ENCODE measurements around the gene DERL3. TPM values are rescaled to one million over a fixed set of nuclear protein-coding genes. Genes with fewer than 3 reads are reported as not detected.
A peak's percentile ranks its signal among the peaks of the same experiment; 100 is the strongest.
"Not testable (repeated sequence)": the region's sequence is repeated elsewhere in the genome, so short reads cannot be mapped to it uniquely, and the experiment has no call there.

Gene DERL3
- total RNA-seq, 1 donor from 2014 or later, result 1.1 TPM

DNA sequence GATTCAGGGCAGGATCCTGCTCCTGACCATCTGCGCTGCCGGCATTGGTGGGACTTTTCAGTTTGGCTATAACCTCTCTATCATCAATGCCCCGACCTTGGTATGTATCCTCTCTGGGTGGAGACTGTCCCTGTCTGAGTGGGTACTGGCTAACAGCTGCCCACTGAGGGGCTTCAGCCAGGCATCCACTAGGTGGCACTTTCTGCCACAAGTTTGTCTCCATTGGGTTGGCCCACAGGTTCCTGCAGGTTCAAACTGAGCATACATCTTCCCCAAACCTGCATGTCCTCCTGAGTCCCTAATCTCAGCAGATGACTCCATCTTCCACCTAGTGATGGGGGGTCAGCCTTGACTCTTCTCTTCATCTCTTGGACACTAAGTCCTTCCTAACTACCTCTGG, 23.3 kb upstream of the DERL3 start:
- Histone ChIP-seq H3K9me3 (ENCODE audit: low read depth) (no peaks in the 10 kb centered on the region), H3K9ac (no peak overlapping the region), H3K4me3 (no peak overlapping the region), H3K79me2 (ENCODE audit: low read depth) (no peaks in the 10 kb centered on the region), H3F3A (ENCODE audit: low read depth) (peaks cover 18% of the 10 kb centered on the region), H4K20me1 (ENCODE audit: low read depth) (no peaks in the 10 kb centered on the region), H3K4me2 (no peak overlapping the region), H3K27ac (no peak overlapping the region), H3K36me3 (no peaks in the 10 kb centered on the region), H3K27me3 (no peaks in the 10 kb centered on the region), H3K4me1 (no peaks in the 10 kb centered on the region), H2AFZ (replicated peaks) (no peak overlapping the region)
- DNase-seq (ENCODE audit: low spot score), result peak; percentile 68
- H3K4me1 Mint-ChIP-seq, result peaks cover 15% of the 10 kb centered on the region
- H3K36me3 Mint-ChIP-seq, result peaks cover 14% of the 10 kb centered on the region
- H3K27me3 Mint-ChIP-seq (ENCODE audit: insufficient read depth, low read depth), result peaks cover 4% of the 10 kb centered on the region
- H3K27ac Mint-ChIP-seq, result no peak overlapping the region
- no peak overlapping the region for H3K4me3 Mint-ChIP-seq
- TF ChIP-seq, protein P1, sequence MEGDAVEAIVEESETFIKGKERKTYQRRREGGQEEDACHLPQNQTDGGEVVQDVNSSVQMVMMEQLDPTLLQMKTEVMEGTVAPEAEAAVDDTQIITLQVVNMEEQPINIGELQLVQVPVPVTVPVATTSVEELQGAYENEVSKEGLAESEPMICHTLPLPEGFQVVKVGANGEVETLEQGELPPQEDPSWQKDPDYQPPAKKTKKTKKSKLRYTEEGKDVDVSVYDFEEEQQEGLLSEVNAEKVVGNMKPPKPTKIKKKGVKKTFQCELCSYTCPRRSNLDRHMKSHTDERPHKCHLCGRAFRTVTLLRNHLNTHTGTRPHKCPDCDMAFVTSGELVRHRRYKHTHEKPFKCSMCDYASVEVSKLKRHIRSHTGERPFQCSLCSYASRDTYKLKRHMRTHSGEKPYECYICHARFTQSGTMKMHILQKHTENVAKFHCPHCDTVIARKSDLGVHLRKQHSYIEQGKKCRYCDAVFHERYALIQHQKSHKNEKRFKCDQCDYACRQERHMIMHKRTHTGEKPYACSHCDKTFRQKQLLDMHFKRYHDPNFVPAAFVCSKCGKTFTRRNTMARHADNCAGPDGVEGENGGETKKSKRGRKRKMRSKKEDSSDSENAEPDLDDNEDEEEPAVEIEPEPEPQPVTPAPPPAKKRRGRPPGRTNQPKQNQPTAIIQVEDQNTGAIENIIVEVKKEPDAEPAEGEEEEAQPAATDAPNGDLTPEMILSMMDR (IDR thresholded peaks at IDR 0.05), result peak; percentile 64
- TF ChIP-seq EZH2phosphoT487 (IDR thresholded peaks at IDR 0.05) (no peak), EZH2 (IDR thresholded peaks at IDR 0.05) (no peak)
- H3K9me3 Mint-ChIP-seq, result no peaks in the 10 kb centered on the region

DNA sequence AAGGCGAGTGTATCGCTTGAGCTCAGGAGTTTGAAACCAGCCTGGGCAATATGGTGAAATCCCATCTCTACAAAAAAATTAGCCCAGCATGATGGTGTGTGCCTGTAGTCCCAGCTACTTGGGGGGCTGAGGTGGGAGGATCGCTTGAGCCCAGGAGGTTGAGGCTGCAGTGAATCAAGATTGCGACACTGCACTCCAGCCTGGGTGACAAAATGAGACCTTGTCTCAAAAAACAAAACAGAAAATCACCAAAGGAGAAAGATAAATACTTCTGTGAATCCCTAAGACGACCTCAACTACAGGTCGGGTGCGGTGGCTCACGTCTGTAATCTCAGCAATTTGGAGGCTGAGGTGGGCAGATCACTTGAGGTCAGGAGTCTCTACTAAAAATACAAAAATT, 21.4 kb upstream of the DERL3 start:
- peaks cover 24% of the 10 kb centered on the region for H3K4me1 Mint-ChIP-seq
- not testable (repeated sequence) for H3K36me3 Mint-ChIP-seq; H3K4me3 ChIP-seq; H3K27me3 ChIP-seq; H4K20me1 ChIP-seq (ENCODE audit: low read depth); DNase-seq (ENCODE audit: low spot score); H3K27ac ChIP-seq; H3K9ac ChIP-seq; H3K27ac Mint-ChIP-seq; H3K4me3 Mint-ChIP-seq; H3K79me2 ChIP-seq (ENCODE audit: low read depth); H3K9me3 ChIP-seq (ENCODE audit: low read depth); H3K4me1 ChIP-seq; H3K27me3 Mint-ChIP-seq (ENCODE audit: insufficient read depth, low read depth); H2AFZ ChIP-seq (replicated peaks); H3K4me2 ChIP-seq; H3K9me3 Mint-ChIP-seq; H3K36me3 ChIP-seq
- H3F3A ChIP-seq (ENCODE audit: low read depth), result peaks cover 28% of the 10 kb centered on the region

DNA sequence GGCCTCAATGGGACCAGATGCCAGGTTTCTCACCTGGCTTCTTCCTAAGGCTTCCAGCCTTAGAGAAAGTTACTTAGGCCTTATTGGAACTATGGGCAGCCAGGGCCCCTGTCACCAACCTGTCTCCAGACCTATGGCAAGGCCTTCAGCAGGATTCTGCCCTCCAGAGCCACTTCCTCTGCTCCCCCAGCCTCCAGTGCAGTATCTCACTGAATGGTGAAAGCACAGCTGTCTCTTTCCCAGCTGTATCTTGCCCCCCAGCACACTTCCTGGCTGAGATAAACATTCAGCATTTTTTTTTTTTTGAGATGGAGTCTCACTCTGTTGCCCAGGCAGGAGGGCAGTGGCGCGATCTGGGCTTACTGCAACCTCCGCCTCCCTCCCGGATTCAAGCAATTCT, 20.4 kb upstream of the DERL3 start:
- Mint-ChIP-seq H3K4me1 (peaks cover 24% of the 10 kb centered on the region), H3K36me3 (peaks cover 10% of the 10 kb centered on the region), H3K27me3 (ENCODE audit: insufficient read depth, low read depth) (peaks cover 5% of the 10 kb centered on the region), H3K9me3 (no peaks in the 10 kb centered on the region), H3K27ac (no peak overlapping the region), H3K4me3 (peak overlapping the region; percentile 86)
- Histone ChIP-seq H3K27ac (no peak overlapping the region), H3K27me3 (peaks cover 6% of the 10 kb centered on the region), H3K4me3 (no peak overlapping the region), H3F3A (ENCODE audit: low read depth) (peaks cover 28% of the 10 kb centered on the region), H3K9me3 (ENCODE audit: low read depth) (no peaks in the 10 kb centered on the region), H3K4me1 (peaks cover 4% of the 10 kb centered on the region), H4K20me1 (ENCODE audit: low read depth) (no peaks in the 10 kb centered on the region), H3K4me2 (peak overlapping the region; percentile 85), H3K36me3 (no peaks in the 10 kb centered on the region), H3K9ac (no peak overlapping the region), H2AFZ (replicated peaks) (no peak overlapping the region), H3K79me2 (ENCODE audit: low read depth) (no peaks in the 10 kb centered on the region)
- TF ChIP-seq, protein P1 (IDR thresholded peaks at IDR 0.05), result no peak
- TF ChIP-seq EZH2phosphoT487 (IDR thresholded peaks at IDR 0.05) (no peak), EZH2 (IDR thresholded peaks at IDR 0.05) (no peak)
- no peak for DNase-seq (ENCODE audit: low spot score)

DNA sequence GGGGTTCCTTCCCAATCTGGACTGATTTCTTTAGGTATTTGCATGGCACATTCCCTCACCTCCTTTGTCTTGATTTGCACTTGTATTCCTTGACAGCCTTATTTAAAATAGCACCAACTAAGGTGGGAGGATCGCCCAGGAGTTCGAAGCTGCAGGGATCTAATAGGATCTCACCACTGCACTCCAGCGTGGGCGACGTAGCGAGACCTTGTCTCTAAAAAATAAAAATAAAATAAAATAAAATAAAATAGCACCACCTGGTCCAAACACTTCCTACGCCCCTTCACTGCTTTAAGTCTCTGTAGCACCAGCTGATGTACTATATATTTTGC, 19.6 kb upstream of the DERL3 start:
- Mint-ChIP-seq H3K27me3 (ENCODE audit: insufficient read depth, low read depth) (peaks cover 5% of the 10 kb centered on the region), H3K36me3 (peaks cover 8% of the 10 kb centered on the region), H3K4me3 (peak overlapping the region; percentile 86), H3K9me3 (no peaks in the 10 kb centered on the region), H3K4me1 (peaks cover 24% of the 10 kb centered on the region), H3K27ac (peak overlapping the region; percentile 65)
- Histone ChIP-seq H3K27me3 (peaks cover 7% of the 10 kb centered on the region), H3K4me2 (peak overlapping the region; percentile 85), H3K79me2 (ENCODE audit: low read depth) (no peaks in the 10 kb centered on the region), H3K4me1 (peaks cover 4% of the 10 kb centered on the region), H3F3A (ENCODE audit: low read depth) (peaks cover 28% of the 10 kb centered on the region), H4K20me1 (ENCODE audit: low read depth) (no peaks in the 10 kb centered on the region), H2AFZ (replicated peaks) (peak overlapping the region; percentile 64), H3K9me3 (ENCODE audit: low read depth) (no peaks in the 10 kb centered on the region), H3K36me3 (no peaks in the 10 kb centered on the region), H3K9ac (no peak overlapping the region), H3K27ac (no peak overlapping the region), H3K4me3 (peak overlapping the region; percentile 61)
- DNase-seq (ENCODE audit: low spot score), result no peak
- TF ChIP-seq EZH2 (IDR thresholded peaks at IDR 0.05), result no peak
- no peak for TF ChIP-seq EZH2phosphoT487 (IDR thresholded peaks at IDR 0.05)
- TF ChIP-seq, protein P1 (IDR thresholded peaks at IDR 0.05), result no peak
